RWPE2 (cell line): ENCODE data around the gene PCNT.

Experiments used
- ATAC-seq: fragments of 200-7000 bp; cut with Tn5 transposase; 3 replicates; pipeline ENCODE4 v1.9.1; 2021; ENCODE audit warnings: low read depth
- DNase-seq: peaks from one replicate; pipeline ENCODE4 v3.0.0-alpha.2; 2020; ENCODE audit warnings: low spot score
- H3K27ac ChIP-seq: fragments of 450-650 bp; 2 replicates; pipeline ENCODE4 v1.5.1; 2017; ENCODE audit warnings: mild to moderate bottlenecking; ENCODE audit not compliant: poor library complexity, severe bottlenecking
- H3K27me3 ChIP-seq: fragments of 250-450 bp; sonication (Bioruptor Pico); 2 replicates; pipeline ENCODE4 v1.5.1; 2021; ENCODE audit warnings: mild to moderate bottlenecking, moderate library complexity; ENCODE audit not compliant: insufficient read depth, poor library complexity, severe bottlenecking
- H3K36me3 ChIP-seq: fragments of 250-450 bp; sonication (Bioruptor Pico); 2 replicates; pipeline ENCODE4 v1.5.1; 2020; ENCODE audit warnings: low read depth, mild to moderate bottlenecking, moderate library complexity
- H3K4me1 ChIP-seq: fragments of 250-450 bp; sonication (Bioruptor Pico); 2 replicates; pipeline ENCODE4 v1.5.1; 2021; ENCODE audit warnings: mild to moderate bottlenecking, moderate library complexity; ENCODE audit not compliant: insufficient read depth, poor library complexity, severe bottlenecking
- H3K4me3 ChIP-seq: fragments of 250-450 bp; sonication (Bioruptor Pico); 2 replicates; pipeline ENCODE4 v1.5.1; 2021; ENCODE audit warnings: mild to moderate bottlenecking, moderate library complexity; ENCODE audit not compliant: severe bottlenecking
- H3K9me3 ChIP-seq: fragments of 250-450 bp; sonication (Bioruptor Pico); 2 replicates; pipeline ENCODE4 v1.5.1; 2021; ENCODE audit warnings: mild to moderate bottlenecking, moderate library complexity; ENCODE audit not compliant: severe bottlenecking
- TF ChIP-seq, protein P1 (sequence below): fragments of 450-650 bp; IDR thresholded peaks from one replicate; pipeline ENCODE4 v1.5.1; 2017; ENCODE audit warnings: mild to moderate bottlenecking, moderate library complexity; ENCODE audit not compliant: poor library complexity, severe bottlenecking

PCNT gene

GRCh38 chr21:46344219-46344915, 20.4 kb downstream of the PCNT start:
- TF ChIP-seq, protein P1, sequence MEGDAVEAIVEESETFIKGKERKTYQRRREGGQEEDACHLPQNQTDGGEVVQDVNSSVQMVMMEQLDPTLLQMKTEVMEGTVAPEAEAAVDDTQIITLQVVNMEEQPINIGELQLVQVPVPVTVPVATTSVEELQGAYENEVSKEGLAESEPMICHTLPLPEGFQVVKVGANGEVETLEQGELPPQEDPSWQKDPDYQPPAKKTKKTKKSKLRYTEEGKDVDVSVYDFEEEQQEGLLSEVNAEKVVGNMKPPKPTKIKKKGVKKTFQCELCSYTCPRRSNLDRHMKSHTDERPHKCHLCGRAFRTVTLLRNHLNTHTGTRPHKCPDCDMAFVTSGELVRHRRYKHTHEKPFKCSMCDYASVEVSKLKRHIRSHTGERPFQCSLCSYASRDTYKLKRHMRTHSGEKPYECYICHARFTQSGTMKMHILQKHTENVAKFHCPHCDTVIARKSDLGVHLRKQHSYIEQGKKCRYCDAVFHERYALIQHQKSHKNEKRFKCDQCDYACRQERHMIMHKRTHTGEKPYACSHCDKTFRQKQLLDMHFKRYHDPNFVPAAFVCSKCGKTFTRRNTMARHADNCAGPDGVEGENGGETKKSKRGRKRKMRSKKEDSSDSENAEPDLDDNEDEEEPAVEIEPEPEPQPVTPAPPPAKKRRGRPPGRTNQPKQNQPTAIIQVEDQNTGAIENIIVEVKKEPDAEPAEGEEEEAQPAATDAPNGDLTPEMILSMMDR: no peak
- peaks cover 56% of the 10 kb centered on the region for H3K36me3 ChIP-seq
- H3K4me1 ChIP-seq: no peaks in the 10 kb centered on the region

GRCh38 chr21:46345861-46346260, 21.9 kb downstream of the PCNT start:
- Histone ChIP-seq H3K27ac (no peak overlapping the region), H3K36me3 (peaks cover 59% of the 10 kb centered on the region), H3K4me1 (no peaks in the 10 kb centered on the region), H3K4me3 (no peak overlapping the region), H3K9me3 (no peaks in the 10 kb centered on the region), H3K27me3 (no peaks in the 10 kb centered on the region)
- DNase-seq (no peak), ATAC-seq (no peak)
- TF ChIP-seq, protein P1: no peak

More at GRCh38 chr21:46344219-46344915, 20.4 kb downstream of the PCNT start:
- H3K4me3 ChIP-seq: no peak overlapping the region
- no peaks in the 10 kb centered on the region for H3K27me3 ChIP-seq
- no peak overlapping the region for H3K27ac ChIP-seq
- DNase-seq (no peak), ATAC-seq (no peak)
- H3K9me3 ChIP-seq: no peaks in the 10 kb centered on the region

DNA sequence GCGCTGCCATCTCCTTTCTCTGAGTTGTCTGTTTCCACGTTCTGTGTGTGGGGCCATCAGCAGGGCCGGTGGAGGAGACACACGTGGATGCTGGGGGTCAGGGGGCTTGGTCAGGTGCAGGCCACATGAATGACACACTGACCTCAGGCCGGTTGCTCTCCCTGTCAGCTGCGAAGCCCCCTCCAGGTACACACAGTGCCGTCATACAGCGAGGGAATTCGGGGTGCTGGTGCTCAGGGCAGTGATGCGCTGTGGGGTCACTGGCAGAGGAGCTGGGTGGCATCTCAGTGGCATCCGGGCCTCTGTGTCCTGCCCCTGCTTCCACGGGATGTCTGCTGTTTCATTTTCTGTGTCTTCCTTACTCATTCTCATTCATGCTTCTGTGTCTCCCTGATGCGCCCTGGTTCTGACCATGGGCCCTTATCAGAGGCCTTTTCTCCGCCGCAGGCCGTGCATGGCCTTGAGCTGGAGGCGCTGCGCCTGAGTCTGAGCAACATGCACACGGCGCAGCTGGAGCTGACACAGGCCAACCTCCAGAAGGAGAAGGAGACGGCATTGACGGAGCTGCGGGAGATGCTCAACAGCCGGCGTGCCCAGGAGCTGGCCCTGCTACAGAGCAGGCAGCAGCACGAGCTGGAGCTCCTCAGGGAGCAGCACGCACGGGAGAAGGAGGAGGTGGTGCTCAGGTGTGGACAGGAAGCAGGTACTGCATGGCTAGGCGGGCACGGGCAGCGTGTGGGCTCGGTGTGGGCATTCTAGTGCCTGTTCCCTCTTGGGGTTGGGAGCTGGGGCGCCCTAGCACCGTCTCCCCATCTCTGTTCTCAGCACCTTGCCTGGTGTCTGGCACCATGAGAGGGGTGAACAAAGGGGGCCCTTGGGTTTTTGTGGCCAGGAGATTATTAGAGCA, 22.6 kb downstream of the PCNT start:
- H3K4me1 ChIP-seq: no peaks in the 10 kb centered on the region
- no peak for ATAC-seq
- peaks cover 65% of the 10 kb centered on the region for H3K36me3 ChIP-seq

GRCh38 chr21:46347203-46347550, 23.2 kb downstream of the PCNT start:
- Histone ChIP-seq H3K36me3 (peaks cover 70% of the 10 kb centered on the region), H3K27ac (no peak overlapping the region), H3K4me1 (no peaks in the 10 kb centered on the region), H3K9me3 (no peaks in the 10 kb centered on the region), H3K4me3 (no peak overlapping the region), H3K27me3 (no peaks in the 10 kb centered on the region)
- ATAC-seq: no peak
- TF ChIP-seq, protein P1: no peak
- DNase-seq: no peak

More for the DNA sequence above, 22.6 kb downstream of the PCNT start:
- TF ChIP-seq, protein P1: no peak
- no peak for DNase-seq
- Histone ChIP-seq H3K4me3 (no peak overlapping the region), H3K9me3 (no peaks in the 10 kb centered on the region), H3K27ac (no peak overlapping the region), H3K27me3 (no peaks in the 10 kb centered on the region)
